Measurements from ENCODE around the gene UNC79. TPM values are rescaled to one million over a fixed set of nuclear protein-coding genes. Genes with fewer than 3 reads are reported as not detected.

The UNC79 gene
- total RNA-seq, 4 donors from 2014 or later = 0.14 to 0.32 TPM; not detected in 2

GRCh38 chr14:93426750-93427149 is 4.0 kb upstream of the UNC79 start:
- no peak for TF ChIP-seq CTCF (IDR thresholded peaks at IDR 0.05)
- TF ChIP-seq POLR2A (IDR thresholded peaks at IDR 0.05) = no peak
- TF ChIP-seq EP300 (IDR thresholded peaks at IDR 0.05; ENCODE audit: low read depth) = no peak
- TF ChIP-seq POLR2AphosphoS5 (IDR thresholded peaks at IDR 0.05) = no peak
- H3K4me1 ChIP-seq = peaks cover 0 to 2% (median 0%) of the 10 kb centered on the region in 4 donors
- no peaks in the 10 kb centered on the region for H3K36me3 ChIP-seq
- H3K4me3 ChIP-seq = no peak overlapping the region
- intact Hi-C loops (cut with DNase I; ENCODE audit: low total_unique reads) = no loop called here
- in situ Hi-C loops (cut with MboI; ENCODE audit: low pct_ligation_motif_present in 1 of 4, low pct_unique_long_range_greater_than_20kb in 1 of 4, low sequenced_read_pairs in 3 of 4) = no loop called here
- DNase-seq = no peak
- H3K9me3 ChIP-seq = peaks cover 0 to 7% of the 10 kb centered on the region in 2 donors
- no peak overlapping the region for H3K27ac ChIP-seq
- peaks cover 36% of the 10 kb centered on the region for H3K27me3 ChIP-seq

GRCh38 chr14:93431036-93431670 is 414 bp downstream of the UNC79 start:
- H3K4me1 ChIP-seq = peaks cover 0 to 2% (median 0%) of the 10 kb centered on the region in 4 donors
- DNase-seq = no peak
- H3K36me3 ChIP-seq = no peaks in the 10 kb centered on the region
- H3K9me3 ChIP-seq = peaks cover 0 to 7% of the 10 kb centered on the region in 2 donors
- in situ Hi-C loops (cut with MboI; ENCODE audit: low pct_ligation_motif_present in 1 of 4, low pct_unique_long_range_greater_than_20kb in 1 of 4, low sequenced_read_pairs in 3 of 4) = no loop called here
- TF ChIP-seq POLR2AphosphoS5 (IDR thresholded peaks at IDR 0.05) (no peak), POLR2A (IDR thresholded peaks at IDR 0.05) (no peak), CTCF (IDR thresholded peaks at IDR 0.05) (no peak), EP300 (IDR thresholded peaks at IDR 0.05; ENCODE audit: low read depth) (no peak)
- intact Hi-C loops (cut with DNase I; ENCODE audit: low total_unique reads) = no loop called here
- WGBS, 2 donors (ENCODE audit: low coverage in 1 of 2) = 12 to 20% methylated on average over 11 to 27 of the region's 27 CpGs
- peak overlapping the region in 1 of 4 donors; percentile 26 for H3K4me3 ChIP-seq
- H3K27me3 ChIP-seq = peaks cover 59% of the 10 kb centered on the region
- no peak overlapping the region for H3K27ac ChIP-seq

- H3K36me3 ChIP-seq = no peaks in the 10 kb centered on the region
- intact Hi-C loops (cut with DNase I; ENCODE audit: low total_unique reads) = no loop called here
- in situ Hi-C loops (cut with MboI; ENCODE audit: low pct_ligation_motif_present in 1 of 4, low pct_unique_long_range_greater_than_20kb in 1 of 4, low sequenced_read_pairs in 3 of 4) = no loop called here
- H3K27ac ChIP-seq = no peak overlapping the region
- H3K4me3 ChIP-seq = no peak overlapping the region
- no peaks in the 10 kb centered on the region for H3K9me3 ChIP-seq
- TF ChIP-seq CTCF (IDR thresholded peaks at IDR 0.05) = no peak
- no peak for TF ChIP-seq EP300 (IDR thresholded peaks at IDR 0.05; ENCODE audit: low read depth)
- TF ChIP-seq POLR2AphosphoS5 (IDR thresholded peaks at IDR 0.05) = no peak
- TF ChIP-seq POLR2A (IDR thresholded peaks at IDR 0.05) = no peak
- no peak for DNase-seq
- peaks cover 6% of the 10 kb centered on the region for H3K27me3 ChIP-seq
- 39 to 44% methylated on average over 1 of the region's 1 CpG for WGBS, 2 donors (ENCODE audit: low coverage in 1 of 2)
- H3K4me1 ChIP-seq = no peaks in the 10 kb centered on the region
Measured at GRCh38 chr14:93454224-93454623, 23.5 kb downstream of the UNC79 start.

GRCh38 chr14:93456356-93456755 is 25.6 kb downstream of the UNC79 start:
- intact Hi-C loops (cut with DNase I; ENCODE audit: low total_unique reads) (no loop called here), in situ Hi-C loops (cut with MboI; ENCODE audit: low pct_ligation_motif_present in 1 of 4, low pct_unique_long_range_greater_than_20kb in 1 of 4, low sequenced_read_pairs in 3 of 4) (no loop called here)
- Histone ChIP-seq H3K27me3 (peaks cover 4% of the 10 kb centered on the region), H3K9me3 (no peaks in the 10 kb centered on the region), H3K4me1 (no peaks in the 10 kb centered on the region), H3K4me3 (no peak overlapping the region), H3K36me3 (no peaks in the 10 kb centered on the region), H3K27ac (no peak overlapping the region)
- DNase-seq = no peak
- TF ChIP-seq EP300 (IDR thresholded peaks at IDR 0.05; ENCODE audit: low read depth) = no peak
- no peak for TF ChIP-seq CTCF (IDR thresholded peaks at IDR 0.05)
- no peak for TF ChIP-seq POLR2AphosphoS5 (IDR thresholded peaks at IDR 0.05)
- TF ChIP-seq POLR2A (IDR thresholded peaks at IDR 0.05) = no peak

All from transverse colon (tissue), 4 donors.